Measurements from ENCODE around the gene RNF157. TPM values are rescaled to one million over a fixed set of nuclear protein-coding genes. Genes with fewer than 3 reads are reported as not detected.

Gene RNF157
- total and polyA plus RNA-seq, 2 of the 13 experiments (the other 11 are each of a cell fraction or from before 2014, with no cell fraction given), result 0.44 to 1.5 TPM

DNA sequence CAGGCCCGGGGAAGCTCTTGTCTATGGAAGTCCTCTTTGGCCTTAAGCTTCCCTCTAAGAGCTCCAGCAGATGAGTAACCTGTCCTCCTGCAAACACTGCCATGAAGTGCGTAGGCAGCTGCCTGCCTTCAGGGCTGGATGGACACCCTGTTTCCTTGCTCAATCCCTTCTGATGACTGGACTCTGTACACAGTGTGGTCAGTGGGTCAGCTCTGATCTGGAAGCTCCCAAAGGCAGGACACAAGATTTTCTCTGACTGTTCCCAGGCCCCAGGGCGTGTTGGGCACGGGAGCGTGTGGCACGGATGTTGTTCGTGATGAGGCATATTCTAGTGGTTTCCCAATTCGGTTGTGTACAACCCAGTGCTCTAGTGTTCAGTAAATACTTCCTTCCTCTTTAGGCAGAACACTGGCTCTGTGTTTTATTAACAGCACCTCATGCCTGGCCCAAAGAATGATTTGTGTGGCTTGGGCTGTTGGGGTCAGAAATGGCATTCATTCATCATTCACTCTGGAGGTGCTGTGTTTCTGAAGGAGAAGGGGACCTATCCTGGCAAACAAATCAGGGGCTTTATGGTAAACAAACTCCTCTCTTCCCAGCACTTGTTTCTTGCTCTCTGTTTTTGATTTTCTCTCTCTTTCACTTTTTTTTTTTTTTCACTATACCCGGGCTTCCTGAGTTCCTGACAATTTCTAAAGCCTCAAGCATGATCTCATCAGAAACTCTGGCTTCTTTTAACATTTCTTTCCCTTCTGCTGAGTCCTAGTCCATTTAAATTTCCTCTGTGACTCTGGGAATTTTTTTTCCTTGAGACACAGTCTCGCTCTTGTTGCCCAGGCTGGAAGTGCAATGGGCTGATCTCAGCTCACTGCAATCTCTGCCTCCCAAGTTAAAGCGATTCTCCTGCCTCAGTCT lies 12.0 kb upstream of the RNF157 start (continued):
- TF ChIP-seq ZNF639 (CRISPR knock-in tag; conservative IDR thresholded peaks at IDR 0.05), result peak; percentile 65; the same call in 1 of the 2 replicates
- no peak for TF ChIP-seq EHMT2 (IDR thresholded peaks at IDR 0.05; ENCODE audit: borderline replicate concordance, low read depth, low read length)
- peak; percentile 94; the same call in 1 of the 2 replicates for TF ChIP-seq ZSCAN21 (CRISPR knock-in tag; IDR thresholded peaks at IDR 0.05; ENCODE audit: borderline replicate concordance)
- no peak for TF ChIP-seq ZNF780A (CRISPR knock-in tag; IDR thresholded peaks at IDR 0.05)
- no peak for TF ChIP-seq MTF1 (CRISPR knock-in tag; IDR thresholded peaks at IDR 0.05)
- TF ChIP-seq ZNF430 (CRISPR knock-in tag; IDR thresholded peaks at IDR 0.05), result no peak
- no peak for TF ChIP-seq ATF1 (CRISPR knock-in tag; IDR thresholded peaks at IDR 0.05)
- peak; percentile 83 for TF ChIP-seq SPEN (CRISPR knock-in tag; IDR thresholded peaks at IDR 0.05; ENCODE audit: low read depth)
- peak; percentile 67; the same call in 1 of the 2 replicates for TF ChIP-seq KDM5B (CRISPR knock-in tag; IDR thresholded peaks at IDR 0.05; ENCODE audit: borderline replicate concordance)
- no peak for TF ChIP-seq ZNF468 (CRISPR knock-in tag; IDR thresholded peaks at IDR 0.05)
- TF ChIP-seq, protein P1, sequence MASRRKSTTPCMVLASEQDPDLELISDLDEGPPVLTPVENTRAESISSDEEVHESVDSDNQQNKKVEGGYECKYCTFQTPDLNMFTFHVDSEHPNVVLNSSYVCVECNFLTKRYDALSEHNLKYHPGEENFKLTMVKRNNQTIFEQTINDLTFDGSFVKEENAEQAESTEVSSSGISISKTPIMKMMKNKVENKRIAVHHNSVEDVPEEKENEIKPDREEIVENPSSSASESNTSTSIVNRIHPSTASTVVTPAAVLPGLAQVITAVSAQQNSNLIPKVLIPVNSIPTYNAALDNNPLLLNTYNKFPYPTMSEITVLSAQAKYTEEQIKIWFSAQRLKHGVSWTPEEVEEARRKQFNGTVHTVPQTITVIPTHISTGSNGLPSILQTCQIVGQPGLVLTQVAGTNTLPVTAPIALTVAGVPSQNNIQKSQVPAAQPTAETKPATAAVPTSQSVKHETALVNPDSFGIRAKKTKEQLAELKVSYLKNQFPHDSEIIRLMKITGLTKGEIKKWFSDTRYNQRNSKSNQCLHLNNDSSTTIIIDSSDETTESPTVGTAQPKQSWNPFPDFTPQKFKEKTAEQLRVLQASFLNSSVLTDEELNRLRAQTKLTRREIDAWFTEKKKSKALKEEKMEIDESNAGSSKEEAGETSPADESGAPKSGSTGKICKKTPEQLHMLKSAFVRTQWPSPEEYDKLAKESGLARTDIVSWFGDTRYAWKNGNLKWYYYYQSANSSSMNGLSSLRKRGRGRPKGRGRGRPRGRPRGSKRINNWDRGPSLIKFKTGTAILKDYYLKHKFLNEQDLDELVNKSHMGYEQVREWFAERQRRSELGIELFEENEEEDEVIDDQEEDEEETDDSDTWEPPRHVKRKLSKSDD (CRISPR knock-in tag; IDR thresholded peaks at IDR 0.05; ENCODE audit: low read depth), result peak; percentile 15; the same call in 1 of the 2 replicates
- TF ChIP-seq SMAD3 (CRISPR knock-in tag; IDR thresholded peaks at IDR 0.05), result peak; percentile 97
- 0 out of 2 replicates have a peak, but pooled peaks have one; percentile 38 for TF ChIP-seq KDM4B (CRISPR knock-in tag; IDR thresholded peaks at IDR 0.05)
- 0 out of 2 replicates have a peak, but pooled peaks have one; percentile 28 for TF ChIP-seq ZNF343 (CRISPR knock-in tag; IDR thresholded peaks at IDR 0.05)
- TF ChIP-seq ZNF556 (CRISPR knock-in tag; IDR thresholded peaks at IDR 0.05; ENCODE audit: borderline replicate concordance), result peak; percentile 68; the same call in 1 of the 2 replicates
- TF ChIP-seq, protein P2, sequence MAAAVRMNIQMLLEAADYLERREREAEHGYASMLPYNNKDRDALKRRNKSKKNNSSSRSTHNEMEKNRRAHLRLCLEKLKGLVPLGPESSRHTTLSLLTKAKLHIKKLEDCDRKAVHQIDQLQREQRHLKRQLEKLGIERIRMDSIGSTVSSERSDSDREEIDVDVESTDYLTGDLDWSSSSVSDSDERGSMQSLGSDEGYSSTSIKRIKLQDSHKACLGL (CRISPR knock-in tag; IDR thresholded peaks at IDR 0.05), result no peak
- TF ChIP-seq FOSL1 (CRISPR knock-in tag; IDR thresholded peaks at IDR 0.05; ENCODE audit: borderline replicate concordance), result 0 out of 2 replicates have a peak, but pooled peaks have one; percentile 28
- TF ChIP-seq, protein P3, sequence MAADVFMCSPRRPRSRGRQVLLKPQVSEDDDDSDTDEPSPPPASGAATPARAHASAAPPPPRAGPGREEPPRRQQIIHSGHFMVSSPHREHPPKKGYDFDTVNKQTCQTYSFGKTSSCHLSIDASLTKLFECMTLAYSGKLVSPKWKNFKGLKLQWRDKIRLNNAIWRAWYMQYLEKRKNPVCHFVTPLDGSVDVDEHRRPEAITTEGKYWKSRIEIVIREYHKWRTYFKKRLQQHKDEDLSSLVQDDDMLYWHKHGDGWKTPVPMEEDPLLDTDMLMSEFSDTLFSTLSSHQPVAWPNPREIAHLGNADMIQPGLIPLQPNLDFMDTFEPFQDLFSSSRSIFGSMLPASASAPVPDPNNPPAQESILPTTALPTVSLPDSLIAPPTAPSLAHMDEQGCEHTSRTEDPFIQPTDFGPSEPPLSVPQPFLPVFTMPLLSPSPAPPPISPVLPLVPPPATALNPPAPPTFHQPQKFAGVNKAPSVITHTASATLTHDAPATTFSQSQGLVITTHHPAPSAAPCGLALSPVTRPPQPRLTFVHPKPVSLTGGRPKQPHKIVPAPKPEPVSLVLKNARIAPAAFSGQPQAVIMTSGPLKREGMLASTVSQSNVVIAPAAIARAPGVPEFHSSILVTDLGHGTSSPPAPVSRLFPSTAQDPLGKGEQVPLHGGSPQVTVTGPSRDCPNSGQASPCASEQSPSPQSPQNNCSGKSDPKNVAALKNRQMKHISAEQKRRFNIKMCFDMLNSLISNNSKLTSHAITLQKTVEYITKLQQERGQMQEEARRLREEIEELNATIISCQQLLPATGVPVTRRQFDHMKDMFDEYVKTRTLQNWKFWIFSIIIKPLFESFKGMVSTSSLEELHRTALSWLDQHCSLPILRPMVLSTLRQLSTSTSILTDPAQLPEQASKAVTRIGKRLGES (CRISPR knock-in tag; IDR thresholded peaks at IDR 0.05; ENCODE audit: borderline replicate concordance), result no peak
- TF ChIP-seq, protein P4, sequence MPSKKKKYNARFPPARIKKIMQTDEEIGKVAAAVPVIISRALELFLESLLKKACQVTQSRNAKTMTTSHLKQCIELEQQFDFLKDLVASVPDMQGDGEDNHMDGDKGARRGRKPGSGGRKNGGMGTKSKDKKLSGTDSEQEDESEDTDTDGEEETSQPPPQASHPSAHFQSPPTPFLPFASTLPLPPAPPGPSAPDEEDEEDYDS (CRISPR knock-in tag; IDR thresholded peaks at IDR 0.05), result peak; percentile 69
- TF ChIP-seq ZNF263 (CRISPR knock-in tag; IDR thresholded peaks at IDR 0.05), result peak; percentile 60; the same call in 1 of the 2 replicates
- no peak for TF ChIP-seq PAWR (CRISPR knock-in tag; IDR thresholded peaks at IDR 0.05; ENCODE audit: borderline replicate concordance)
